HL-60 (cell line): ENCODE data around the gene YBX3.

Experiments
- DNase-seq, 2 experiments: peaks; one replicate each; pipeline ENCODE4 v3.0.0-alpha.2; 2010 to 2020; ENCODE audit warnings: low read depth in 1 of 2, low spot score in 1 of 2
- H3K27ac ChIP-seq: fragments of 250-450 bp; sonication (Bioruptor Pico); replicated peaks from 2 replicates; pipeline ENCODE4 v1.5.1; 2020; ENCODE audit warnings: mild to moderate bottlenecking, moderate library complexity
- H3K27me3 ChIP-seq: fragments of 250-450 bp; sonication (Bioruptor Pico); 2 replicates; pipeline ENCODE4 v1.5.1; 2021; ENCODE audit warnings: mild to moderate bottlenecking, moderate library complexity; ENCODE audit not compliant: insufficient read depth, poor library complexity, severe bottlenecking
- H3K4me3 ChIP-seq: replicated peaks from 2 replicates; pipeline ENCODE4 v1.5.1; 2011; ENCODE audit warnings: mild to moderate bottlenecking, control low read depth, low read length; ENCODE audit not compliant: insufficient read depth
- CTCF ChIP-seq: IDR thresholded peaks from one replicate; pipeline ENCODE4 v1.5.1; 2011; ENCODE audit warnings: low read length, control low read depth, inconsistent platforms; ENCODE audit not compliant: insufficient read depth
- GABPA ChIP-seq: IDR thresholded peaks from 2 replicates; pipeline ENCODE4 v1.6.1; 2012; ENCODE audit warnings: low read depth
- POLR2AphosphoS5 ChIP-seq: IDR thresholded peaks from 2 replicates; pipeline ENCODE4 v1.6.1; 2012; ENCODE audit warnings: low read depth
- REST ChIP-seq: IDR thresholded peaks from 2 replicates; pipeline ENCODE4 v1.6.1; 2012; ENCODE audit warnings: low read depth; ENCODE audit not compliant: insufficient replicate concordance
- SPI1 ChIP-seq: IDR thresholded peaks from 2 replicates; pipeline ENCODE4 v1.6.1; 2012; ENCODE audit warnings: low read depth, mild to moderate bottlenecking, borderline replicate concordance

The YBX3 gene

GRCh38 chr12:10663869-10664268 lies 59.3 kb downstream of the YBX3 start:
- TF ChIP-seq POLR2AphosphoS5, result no peak
- TF ChIP-seq SPI1, result no peak
- TF ChIP-seq GABPA, result no peak
- no peak for TF ChIP-seq CTCF
- no peak for TF ChIP-seq REST
- Histone ChIP-seq H3K4me3 (no peak overlapping the region), H3K27me3 (no peaks in the 10 kb centered on the region), H3K27ac (no peak overlapping the region)
- DNase-seq, result no peak

- Histone ChIP-seq H3K27me3 (no peaks in the 10 kb centered on the region), H3K27ac (no peak overlapping the region), H3K4me3 (no peak overlapping the region)
- no peak for DNase-seq
- TF ChIP-seq SPI1, result no peak
Observed at GRCh38 chr12:10661338-10661737, 61.8 kb downstream of the YBX3 start.

- no peak for DNase-seq
- Histone ChIP-seq H3K4me3 (no peak overlapping the region), H3K27me3 (no peaks in the 10 kb centered on the region), H3K27ac (no peak overlapping the region)
- TF ChIP-seq SPI1, result no peak
- TF ChIP-seq GABPA, result no peak
- no peak for TF ChIP-seq REST
- TF ChIP-seq CTCF, result no peak
- no peak for TF ChIP-seq POLR2AphosphoS5
Observed at GRCh38 chr12:10654003-10654402, 69.1 kb downstream of the YBX3 start.

GRCh38 chr12:10652192-10652591 lies 70.9 kb downstream of the YBX3 start:
- DNase-seq, result no peak
- no peaks in the 10 kb centered on the region for H3K27me3 ChIP-seq
- no peak overlapping the region for H3K27ac ChIP-seq
- H3K4me3 ChIP-seq, result no peak overlapping the region
- TF ChIP-seq REST (no peak), GABPA (no peak), POLR2AphosphoS5 (no peak), SPI1 (no peak)
